Left forelimb (tissue), 1 donor: ENCODE measurements around the gene SPSB4.
"Not testable (repeated sequence)": the region's sequence is repeated elsewhere in the genome, so short reads cannot be mapped to it uniquely, and the experiment has no call there.

ENCODE experiments used
- DNase-seq: peaks from one replicate; pipeline ENCODE4 v3.0.0-alpha.2; 2018; ENCODE audit warnings: low spot score

The SPSB4 gene

DNA sequence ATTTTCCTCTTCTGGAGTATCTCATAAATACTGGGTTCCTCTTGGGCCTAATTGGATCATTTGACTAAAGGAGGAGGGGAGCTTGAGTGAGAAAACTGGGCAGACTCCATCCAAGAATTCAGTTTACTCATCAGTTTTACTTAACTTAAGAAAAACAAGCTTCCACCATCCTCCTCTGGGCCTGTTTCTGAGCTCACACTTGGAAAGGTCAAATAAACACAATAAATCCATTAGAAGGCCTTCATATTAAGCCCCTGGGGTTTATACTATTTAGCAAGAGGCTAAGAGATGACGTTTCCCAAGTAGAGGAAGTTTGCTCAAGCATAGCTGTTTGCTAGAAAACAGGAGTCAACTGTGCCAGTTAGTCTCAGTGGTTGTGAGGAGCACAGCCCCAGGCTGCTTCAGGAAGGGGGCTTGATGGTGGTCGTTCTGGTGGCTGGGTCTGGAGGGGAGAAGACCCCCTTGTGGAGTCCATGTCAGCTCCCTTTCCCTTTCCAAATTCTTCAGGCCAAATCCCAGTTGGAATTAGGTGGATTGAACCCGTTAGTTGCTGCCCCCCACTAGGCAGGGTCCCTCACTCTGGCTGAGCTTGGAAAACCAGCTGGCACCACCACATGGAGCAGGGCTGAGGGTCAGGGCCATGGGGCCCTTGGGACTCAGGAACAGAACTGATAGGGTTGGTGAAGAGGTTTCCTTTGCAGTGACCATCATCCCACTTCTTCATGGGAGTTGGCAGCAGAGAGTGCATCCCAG, 64.8 kb downstream of the SPSB4 start:
- peak; percentile 65 for DNase-seq

DNA sequence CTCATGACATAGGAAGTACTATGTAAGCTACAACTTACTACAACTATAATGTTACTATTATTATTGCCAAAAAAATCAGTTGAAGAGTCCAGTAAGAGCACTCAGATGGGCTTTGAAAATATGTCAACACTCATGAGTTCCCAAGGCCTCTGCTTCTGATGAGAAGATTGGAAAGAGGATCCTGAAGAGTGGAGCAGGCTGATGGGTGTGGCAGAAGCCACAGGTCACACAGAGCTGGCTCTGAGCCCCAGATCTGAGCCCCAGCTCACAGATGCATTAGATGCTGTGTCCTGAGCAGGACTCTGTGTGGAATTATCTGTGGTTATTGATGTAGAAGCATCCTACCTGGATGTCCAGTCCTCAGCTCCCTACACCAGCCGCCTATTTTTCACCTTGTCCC, 65.6 kb downstream of the SPSB4 start:
- peak; percentile 68 for DNase-seq

DNA sequence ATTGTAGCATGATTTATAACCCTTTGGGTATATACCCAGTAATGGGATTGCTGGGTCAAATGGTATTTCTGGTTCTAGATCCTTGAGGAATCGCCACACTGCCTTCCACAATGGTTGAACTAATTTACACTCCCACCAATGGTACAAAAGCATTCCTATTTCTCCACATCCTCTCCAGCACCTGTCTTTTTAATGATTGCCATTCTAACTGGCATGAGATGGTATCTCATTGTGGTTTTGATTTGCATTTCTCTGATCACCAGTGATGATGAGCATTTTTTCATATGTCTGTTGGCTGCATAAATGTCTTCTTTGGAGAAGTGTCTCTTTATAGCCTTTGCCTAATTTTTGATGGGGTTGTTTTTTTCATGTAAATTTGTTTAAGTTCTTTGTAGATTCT, 66.8 kb downstream of the SPSB4 start:
- DNase-seq: not testable (repeated sequence)

DNA sequence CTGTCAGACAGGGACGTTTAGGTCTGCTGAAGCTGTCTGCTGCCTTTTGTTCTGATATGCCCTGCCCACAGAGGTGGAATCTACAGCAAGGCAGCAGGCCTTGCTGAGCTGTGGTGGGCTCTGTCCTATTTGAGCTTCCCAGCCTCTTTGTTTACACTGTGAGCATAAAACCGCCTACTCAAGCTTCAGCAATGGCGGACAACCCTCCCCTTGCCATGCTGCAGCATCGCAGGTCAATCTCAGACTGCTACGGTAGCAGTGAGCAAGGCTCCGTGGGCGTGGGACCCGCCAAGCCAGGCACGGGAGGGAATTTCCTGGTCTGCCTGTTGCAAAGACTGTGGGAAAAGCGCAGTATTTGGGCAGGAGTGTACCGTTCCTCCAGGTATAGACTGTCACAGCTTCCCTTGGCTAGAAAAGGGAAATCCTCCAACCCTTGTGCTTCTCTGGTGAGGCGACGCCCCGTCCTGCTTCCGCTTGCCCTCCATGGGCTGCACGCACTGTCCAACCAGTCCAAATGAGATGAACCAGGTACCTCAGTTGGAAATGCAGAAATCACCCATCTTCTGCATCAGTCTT, 71.4 kb downstream of the SPSB4 start:
- DNase-seq: no peak

DNA sequence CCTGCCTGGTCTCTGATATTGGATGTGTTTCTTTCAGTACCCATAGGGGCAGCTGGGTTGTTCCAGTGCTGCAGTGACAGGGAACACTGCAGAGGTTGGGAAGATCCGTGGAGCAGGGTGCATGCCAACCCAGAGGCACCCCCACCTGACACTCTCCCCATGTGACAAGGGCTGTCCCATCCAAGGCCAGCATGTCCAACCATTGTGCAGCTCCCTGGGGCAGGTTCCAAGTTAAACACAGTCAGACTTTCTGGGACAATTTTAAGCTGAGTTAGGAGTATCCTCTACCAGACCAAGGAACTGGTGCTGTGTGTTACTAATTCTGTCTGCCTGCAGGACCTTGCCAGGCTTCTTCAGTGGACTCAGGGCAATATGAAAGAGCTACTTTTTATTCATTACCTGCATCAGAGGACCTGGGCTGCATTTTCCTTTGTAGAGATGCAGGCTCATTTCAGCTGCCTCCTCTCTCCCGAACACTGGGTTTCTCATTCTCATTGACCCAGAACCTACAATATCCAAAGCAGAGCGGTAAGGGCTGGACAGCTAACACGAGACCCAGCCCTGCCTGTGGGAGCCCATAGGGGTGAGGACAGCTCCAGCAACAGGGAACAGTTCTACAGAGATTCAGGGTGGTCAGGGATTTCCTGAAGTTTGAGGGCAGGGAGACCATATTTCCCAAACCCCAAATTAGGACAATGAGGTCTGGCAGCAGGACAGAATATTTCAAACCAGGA, 72.7 kb downstream of the SPSB4 start:
- peak; percentile 30 for DNase-seq

DNA sequence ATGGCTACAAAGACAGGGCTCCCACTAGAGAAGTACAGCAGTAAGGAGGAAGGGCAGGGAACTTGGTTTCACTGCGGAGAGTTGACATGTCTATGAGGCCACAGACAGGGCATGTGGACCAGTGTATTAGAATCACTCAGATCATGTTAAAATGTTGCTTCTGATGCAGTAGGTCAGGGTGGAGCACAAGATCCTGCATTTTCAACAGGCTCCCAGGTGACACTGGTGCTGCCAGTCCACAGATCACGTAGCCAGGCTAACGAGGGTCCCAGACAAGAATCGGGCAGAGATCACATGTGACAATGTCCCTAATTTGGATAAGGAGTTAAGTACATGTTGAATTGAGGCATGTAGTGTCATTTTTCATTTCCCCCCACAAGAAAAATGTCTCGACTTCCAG, 73.6 kb downstream of the SPSB4 start:
- peak; percentile 8 for DNase-seq

DNA sequence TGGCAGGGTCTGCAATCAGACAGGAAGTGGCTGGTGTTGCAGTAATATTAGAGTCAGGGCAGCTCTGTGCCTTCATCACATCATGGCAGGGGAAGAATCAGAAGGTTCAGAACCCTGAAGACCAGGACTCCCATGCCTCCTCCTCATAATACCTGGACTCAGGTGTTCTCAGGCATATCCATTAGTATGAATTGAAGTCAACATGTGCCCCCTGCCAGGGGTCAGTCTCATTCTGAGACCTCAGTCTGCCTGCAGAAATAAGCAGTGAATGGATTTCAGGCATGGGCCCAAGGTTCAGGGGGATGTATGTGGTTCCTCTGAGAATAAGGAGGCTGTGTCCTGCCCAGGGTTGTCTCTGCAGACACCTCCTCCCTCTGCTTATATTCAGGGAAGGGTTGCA, 74.2 kb downstream of the SPSB4 start:
- DNase-seq: peak; percentile 30

DNA sequence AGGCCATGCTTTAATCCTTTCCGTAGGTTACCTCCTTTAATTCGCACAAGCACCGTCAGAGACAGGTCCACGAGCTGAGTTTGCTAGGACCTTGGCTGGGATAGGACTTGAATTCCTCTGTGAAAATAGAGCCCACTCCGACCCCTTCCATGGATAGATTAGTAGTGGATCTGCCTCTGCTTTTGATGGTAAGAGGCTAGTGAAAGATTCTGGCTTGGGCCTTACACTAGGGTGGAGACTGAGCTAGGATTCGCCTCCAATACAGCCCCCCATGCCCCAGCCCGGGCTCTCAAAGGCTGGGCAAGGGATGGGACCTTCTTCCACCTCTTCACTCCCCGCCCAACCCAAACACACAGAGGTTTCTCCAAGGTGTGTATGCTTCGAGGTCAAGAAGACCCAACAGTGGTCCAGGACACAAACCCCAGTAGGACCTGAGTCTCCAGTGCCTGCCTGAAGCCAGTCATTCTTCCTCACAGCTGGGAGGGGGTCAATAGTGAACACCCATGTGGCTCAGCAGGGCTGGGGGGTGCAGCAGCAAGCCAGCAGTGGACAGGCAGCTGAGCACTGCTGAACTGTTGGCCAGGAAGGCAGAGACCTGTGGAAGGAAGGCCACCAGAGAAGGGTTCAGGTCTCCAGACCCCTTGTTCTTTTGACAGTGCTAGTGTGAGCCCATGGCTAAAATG, 75.7 kb downstream of the SPSB4 start:
- DNase-seq: peak; percentile 62

DNA sequence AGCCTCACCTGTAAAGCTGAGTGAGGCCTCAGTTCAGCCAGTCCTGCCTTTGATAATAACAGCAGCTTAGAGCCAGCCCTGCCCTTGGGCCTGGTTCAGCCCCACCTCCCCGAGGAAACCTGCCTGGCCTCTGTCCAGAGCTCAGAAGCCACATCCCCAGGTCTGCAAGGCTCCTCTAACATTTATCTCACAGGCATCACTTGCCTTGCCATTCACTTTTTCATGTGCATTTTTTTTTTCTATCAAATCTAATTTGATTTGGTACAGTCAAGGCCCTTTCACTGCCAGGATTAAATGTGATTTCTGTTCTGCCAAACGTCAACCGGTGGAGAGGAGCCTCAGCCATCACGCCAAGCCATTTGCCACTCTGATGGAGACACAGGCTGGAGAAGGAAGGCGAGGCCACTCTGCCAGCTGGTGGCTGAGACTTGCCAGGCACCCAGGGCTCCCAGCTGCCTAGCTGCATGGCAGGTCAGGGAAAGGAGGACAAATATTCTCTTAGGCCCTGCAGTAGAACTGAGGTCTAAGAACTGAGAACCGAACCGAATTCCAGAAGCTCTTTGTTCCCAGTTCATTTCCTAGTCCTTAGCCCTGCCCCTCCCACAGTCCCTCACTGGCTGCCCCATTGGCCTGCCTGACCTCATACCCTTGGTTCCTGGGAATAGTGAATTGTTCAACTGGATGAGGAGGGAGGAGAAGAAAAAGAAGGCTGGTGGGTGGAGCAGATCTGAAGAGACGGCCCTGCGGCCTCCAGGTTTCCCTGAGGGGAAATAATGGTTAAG, 76.4 kb downstream of the SPSB4 start:
- DNase-seq: peak; percentile 63

DNA sequence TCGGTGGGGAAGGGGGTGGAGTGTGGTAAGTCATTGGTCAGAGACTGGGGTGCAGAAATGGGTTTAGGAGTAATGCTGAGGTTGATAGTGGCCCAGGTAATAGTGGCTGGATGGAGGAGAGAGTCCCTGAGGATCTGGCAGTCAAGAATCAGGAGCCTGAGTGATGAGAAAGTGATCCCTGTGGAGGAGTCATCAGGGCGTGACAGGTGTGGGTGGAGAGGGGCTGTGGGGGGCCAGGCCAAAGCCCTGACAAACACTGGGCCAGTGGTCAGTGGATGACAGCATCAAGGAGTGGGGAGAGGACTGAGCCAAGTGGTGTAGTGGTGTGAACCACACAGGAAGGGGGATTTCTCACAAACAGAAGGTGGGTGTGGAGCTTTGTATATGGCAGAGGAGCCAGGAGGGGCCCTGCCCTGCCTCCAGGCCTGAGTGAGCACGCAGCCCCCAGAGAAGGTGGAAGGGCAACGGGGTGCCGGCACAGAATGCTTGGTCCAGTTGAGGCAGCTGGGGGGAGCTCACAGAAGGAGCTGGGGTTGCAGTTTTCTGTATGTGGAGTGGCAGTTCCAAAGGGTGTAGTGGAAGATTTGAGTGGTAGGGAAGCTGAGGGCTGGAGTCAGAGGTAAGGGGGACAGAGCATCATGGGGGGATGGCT, 77.1 kb downstream of the SPSB4 start:
- peak; percentile 51 for DNase-seq

DNA sequence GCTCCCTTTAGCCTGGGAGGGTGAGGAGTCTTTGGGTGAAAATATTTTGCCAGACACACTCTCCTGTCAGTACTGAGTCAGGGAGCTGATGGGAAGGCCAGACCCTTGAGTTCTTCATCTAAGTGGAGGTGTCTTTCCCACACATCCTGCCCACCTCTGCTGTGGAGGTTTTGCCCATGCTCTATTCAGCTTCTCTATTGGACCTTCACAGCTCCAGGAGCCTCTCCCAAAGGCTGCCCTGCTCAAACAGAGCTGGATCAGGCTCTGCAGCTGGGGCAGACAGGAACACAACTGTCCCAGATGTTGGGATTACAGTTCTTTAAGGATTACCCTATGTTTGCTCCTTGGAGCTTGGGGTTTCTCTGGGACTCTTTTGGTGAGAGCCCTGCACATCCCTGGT, 77.9 kb downstream of the SPSB4 start:
- DNase-seq: no peak

DNA sequence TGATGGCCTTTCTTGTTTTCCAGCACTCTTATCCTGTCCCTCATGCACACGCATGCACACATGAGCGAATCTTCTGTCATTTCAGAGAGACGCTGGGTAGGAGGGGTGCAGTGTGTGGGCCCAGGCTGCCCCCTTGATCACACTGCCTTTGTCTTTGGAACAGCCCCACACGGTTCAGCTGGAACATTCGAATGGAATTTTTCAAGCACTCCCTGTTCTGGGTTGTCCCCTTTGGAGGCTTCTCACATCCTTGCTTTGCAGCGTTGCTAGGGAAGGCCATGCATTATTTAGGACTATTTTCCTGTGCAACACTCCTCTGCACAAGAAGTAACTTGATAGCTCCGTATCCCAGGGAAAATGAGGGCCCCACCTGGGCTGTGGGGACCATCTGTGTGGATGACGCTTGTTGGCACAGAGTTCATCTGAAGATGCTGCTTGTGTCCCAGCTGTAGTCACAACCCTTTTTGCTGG, 78.4 kb downstream of the SPSB4 start:
- peak; percentile 86 for DNase-seq

DNA sequence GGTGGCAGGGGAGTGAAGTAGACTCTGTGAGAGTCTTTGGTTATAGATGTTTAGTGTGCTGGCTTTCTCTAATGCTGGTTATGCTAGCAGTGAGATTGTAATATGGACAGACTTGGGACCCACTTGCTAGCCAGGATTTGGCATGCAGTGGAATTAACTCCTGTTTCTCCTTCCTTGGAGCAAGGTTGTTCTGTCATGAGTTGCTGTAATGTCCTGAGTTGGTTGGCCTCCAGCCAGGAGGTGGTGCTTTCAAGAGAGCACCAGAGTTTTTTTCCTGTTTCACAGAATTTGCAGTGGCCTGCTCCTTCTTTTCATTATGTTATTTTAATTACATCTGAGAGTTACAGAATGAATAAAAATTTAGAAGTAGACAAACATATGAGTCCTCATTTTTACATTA, 92.4 kb downstream of the SPSB4 start:
- DNase-seq: no peak

DNA sequence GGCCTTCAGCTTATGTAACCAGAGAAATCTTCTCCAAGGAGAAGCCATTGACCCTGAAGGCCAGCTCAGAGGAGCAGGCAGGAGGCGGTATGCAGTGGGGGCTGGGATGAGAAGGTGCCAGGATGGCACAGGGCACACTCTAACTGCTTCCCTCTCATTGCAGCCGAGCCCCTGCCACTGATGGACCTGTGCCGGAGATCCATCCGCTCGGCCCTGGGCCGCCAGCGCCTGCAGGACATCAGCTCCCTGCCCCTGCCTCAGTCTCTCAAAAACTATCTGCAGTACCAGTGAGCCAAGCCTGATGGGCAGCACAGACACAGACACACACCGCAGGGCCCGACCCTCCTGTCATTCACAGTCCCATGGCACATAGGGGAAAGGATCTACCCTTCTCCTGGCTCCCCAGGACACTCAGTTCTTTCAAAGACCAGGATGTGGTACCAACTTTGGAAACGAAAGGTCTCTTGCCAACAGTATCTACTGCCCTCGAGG, 95.9 kb downstream of the SPSB4 start:
- no peak for DNase-seq

DNA sequence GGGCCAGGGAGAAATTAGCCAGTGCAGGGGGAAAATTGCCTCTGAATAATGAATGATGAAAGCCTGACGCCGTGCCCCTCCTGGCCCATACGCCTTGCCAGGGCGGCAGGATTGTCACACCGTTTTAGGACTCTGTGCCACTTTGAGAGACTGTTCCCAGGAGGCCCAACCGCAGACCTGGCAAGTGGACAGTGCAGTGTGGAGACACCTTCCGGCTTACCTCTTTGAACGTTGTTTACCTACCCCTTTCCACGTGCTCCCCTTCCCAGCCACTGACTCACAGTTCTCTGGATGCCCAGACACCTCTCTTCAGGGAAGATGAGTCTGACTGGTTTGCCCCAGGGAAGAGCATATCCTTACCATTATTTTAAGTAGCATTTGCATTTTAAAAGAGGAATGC, 96.5 kb downstream of the SPSB4 start:
- DNase-seq: no peak

DNA sequence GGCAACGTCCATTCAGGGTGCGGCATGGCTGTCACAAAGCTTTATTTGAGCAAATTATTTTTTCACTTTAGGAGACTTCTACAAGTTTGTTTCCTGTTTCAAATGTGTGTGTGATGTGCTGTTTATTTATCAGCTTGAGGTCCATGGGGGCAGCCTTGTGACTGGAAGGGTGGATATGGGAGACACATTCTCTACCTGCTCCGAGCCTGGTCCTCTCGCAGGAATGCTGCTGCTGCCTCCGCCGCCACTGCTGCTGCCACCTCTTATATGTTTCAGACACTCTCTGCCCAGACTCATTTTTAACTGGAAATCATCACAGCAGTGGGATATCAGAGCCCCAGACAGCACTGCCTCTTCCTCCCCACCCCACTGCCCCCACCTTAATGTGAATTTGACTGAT, 97.0 kb downstream of the SPSB4 start:
- no peak for DNase-seq

DNA sequence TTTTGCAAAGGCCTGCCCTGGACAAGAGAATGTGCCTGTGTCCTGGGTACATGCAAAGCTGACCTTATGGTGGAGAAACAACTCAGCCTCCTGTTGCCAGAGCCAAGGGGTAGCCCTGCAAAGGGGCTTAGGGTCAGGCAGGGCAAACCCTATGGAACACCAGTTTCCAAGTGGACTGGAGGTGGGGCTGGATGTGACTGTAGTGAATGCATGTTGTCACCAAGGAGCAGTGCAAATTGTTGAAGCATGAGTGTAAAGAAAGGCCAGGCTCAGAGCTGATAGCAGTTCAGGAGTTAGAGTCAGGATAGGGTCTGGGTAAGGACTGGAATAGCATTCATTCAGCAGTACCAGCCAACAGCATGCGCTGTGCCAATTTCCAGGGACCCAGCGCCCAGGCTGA, 97.6 kb downstream of the SPSB4 start:
- no peak for DNase-seq

DNA sequence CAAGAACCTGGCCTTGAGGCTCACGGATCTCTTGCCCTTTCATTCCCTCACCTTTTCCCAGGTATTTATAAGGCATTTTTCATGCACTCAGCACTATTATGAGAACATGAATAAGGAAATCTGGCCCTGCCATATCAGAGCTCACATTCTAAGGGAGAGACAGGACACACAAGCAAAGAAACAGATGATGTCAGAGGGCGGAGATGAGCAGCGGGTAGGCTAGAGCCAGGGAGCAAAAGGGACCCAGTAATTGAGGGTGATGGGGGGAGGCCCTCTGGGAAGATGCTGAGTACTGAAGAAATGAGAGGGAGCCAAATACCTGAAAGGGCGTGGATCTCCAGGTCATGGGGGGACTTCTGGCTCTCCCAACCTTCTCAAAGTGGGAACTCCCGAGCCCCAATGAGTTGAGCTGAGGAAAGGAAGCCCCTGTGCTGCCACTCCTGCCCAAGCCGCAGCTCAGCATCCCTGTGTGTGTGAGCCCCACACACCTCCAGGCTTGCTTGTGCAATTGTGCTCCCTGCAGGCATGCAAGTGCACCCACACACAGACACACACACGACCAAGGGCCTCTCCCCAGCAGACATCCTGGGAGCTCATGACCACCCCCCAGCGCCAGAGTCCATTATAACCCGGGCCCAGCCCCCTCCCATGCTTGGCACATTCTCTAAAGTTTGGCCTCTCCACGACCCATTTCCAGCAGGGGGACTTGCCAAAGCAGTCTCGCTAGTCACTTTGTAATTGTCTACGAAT, 99.1 kb downstream of the SPSB4 start:
- no peak for DNase-seq

DNA sequence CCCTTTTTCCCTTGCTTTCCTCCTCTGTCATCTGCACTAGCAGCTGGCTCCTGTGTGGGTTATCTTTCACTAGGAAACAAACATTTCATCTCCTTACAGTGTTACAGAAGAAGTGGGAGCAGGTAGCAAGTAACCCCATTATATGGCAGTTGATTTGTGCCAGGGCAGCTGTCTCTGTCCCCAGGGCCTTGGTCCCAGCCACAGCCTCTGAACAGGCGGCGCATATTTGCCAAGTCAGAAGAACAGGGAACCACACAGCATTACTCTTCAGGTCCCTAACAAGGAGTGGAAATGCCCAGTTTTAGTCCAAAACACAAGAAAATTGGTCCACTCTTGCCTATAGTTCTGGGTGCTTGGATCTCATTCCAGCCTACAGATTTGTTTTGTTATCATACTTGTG, 99.8 kb downstream of the SPSB4 start:
- DNase-seq: no peak

DNA sequence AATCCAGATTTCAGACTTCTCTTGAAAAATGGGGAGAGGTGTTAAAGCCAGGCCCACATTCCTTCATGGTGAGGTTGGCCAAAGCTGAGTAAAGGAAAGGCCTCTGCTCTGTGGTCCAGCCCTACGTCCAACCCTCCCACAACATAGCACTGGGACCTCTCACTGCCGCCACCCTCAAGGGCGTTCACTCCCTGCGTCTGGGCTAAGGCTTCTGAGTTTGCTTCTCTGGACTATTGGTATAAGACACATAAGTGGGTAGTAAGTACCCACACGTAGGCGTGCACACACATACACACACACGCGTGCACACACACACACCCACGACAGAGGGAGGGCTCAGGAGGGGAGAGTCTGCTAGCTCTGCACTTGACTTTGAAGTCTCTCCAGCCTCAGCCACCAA, 100.3 kb downstream of the SPSB4 start:
- no peak for DNase-seq
